HFFc6 (cell line): Measurements from ENCODE around the gene ZNF574. TPM values are rescaled to one million over a fixed set of nuclear protein-coding genes. Genes with fewer than 3 reads are reported as not detected.
A peak's percentile ranks its signal among the peaks of the same experiment; 100 is the strongest.

ENCODE experiments used
- DNase-seq: peaks from one replicate; pipeline ENCODE4 v3.0.0-alpha.2; 2018
- H3K27ac Mint-ChIP-seq: 2 replicates; pipeline ENCODE4 v1.8.0; 2020; ENCODE audit warnings: mild to moderate bottlenecking, mixed read lengths
- H3K27me3 Mint-ChIP-seq: 2 replicates; pipeline ENCODE4 v1.8.0; 2021; ENCODE audit warnings: mild to moderate bottlenecking, moderate library complexity, mixed read lengths; ENCODE audit not compliant: insufficient read depth
- H3K36me3 Mint-ChIP-seq: 2 replicates; pipeline ENCODE4 v1.8.0; 2021; ENCODE audit warnings: low read depth, mixed read lengths
- H3K4me1 Mint-ChIP-seq: 2 replicates; pipeline ENCODE4 v1.8.0; 2020; ENCODE audit warnings: low read depth, mixed read lengths
- H3K4me3 Mint-ChIP-seq: 2 replicates; pipeline ENCODE4 v1.8.0; 2020; ENCODE audit warnings: mild to moderate bottlenecking, moderate library complexity, mixed read lengths
- H3K9me3 Mint-ChIP-seq: 2 replicates; pipeline ENCODE4 v1.8.0; 2020; ENCODE audit warnings: mild to moderate bottlenecking, mixed read lengths
- CTCF ChIP-seq: fragments of 200-600 bp; sonication (generic); IDR thresholded peaks from 2 replicates; pipeline ENCODE4 v1.5.0; 2021; ENCODE audit warnings: antibody characterized with exemption, mild to moderate bottlenecking
- total RNA-seq, 6 experiments: library from RNA; stranded (reverse); fragmentation: NEBNext Ultra II Directional; extraction: Animal tissue kit (Norgen Biotek cat#: 25700); gene quantifications; 2 replicates in 1 of 6; 3 replicates in 5 of 6; pipeline ENCODE4 v1.2.3, GENCODE V29; 2021

ZNF574 gene
- total RNA-seq, 6 experiments from 2014 or later = 14.0 to 16.5 (median 15.1) TPM

- H3K9me3 Mint-ChIP-seq = no peaks in the 10 kb centered on the region
- DNase-seq = peak; percentile 34
- peaks cover 4% of the 10 kb centered on the region; the same call in 1 of the 2 replicates for H3K27me3 Mint-ChIP-seq
- H3K36me3 Mint-ChIP-seq = peaks cover 29% of the 10 kb centered on the region
- peaks cover 66% of the 10 kb centered on the region for H3K4me1 Mint-ChIP-seq
- H3K27ac Mint-ChIP-seq = peak overlapping the region; percentile 96
- TF ChIP-seq CTCF = no peak
- H3K4me3 Mint-ChIP-seq = peak overlapping the region; percentile 83; the same call in 1 of the 2 replicates
These were observed 39.3 kb downstream of the ZNF574 start for GRCh38 chr19:42115219-42115618.

- Mint-ChIP-seq H3K4me1 (peaks cover 68% of the 10 kb centered on the region), H3K36me3 (peaks cover 28% of the 10 kb centered on the region), H3K4me3 (no peak overlapping the region), H3K27ac (peak overlapping the region; percentile 26; the same call in 1 of the 2 replicates), H3K27me3 (peaks cover 4% of the 10 kb centered on the region; the same call in 1 of the 2 replicates), H3K9me3 (no peaks in the 10 kb centered on the region)
- no peak for DNase-seq
- TF ChIP-seq CTCF = no peak
These were observed 39.7 kb downstream of the ZNF574 start for GRCh38 chr19:42115705-42116104.

- H3K4me1 Mint-ChIP-seq = peaks cover 68% of the 10 kb centered on the region
- H3K4me3 Mint-ChIP-seq = no peak overlapping the region
These were observed 40.5 kb downstream of the ZNF574 start for GRCh38 chr19:42116308-42117075.

GRCh38 chr19:42117076-42117475 is 41.1 kb downstream of the ZNF574 start:
- no peak overlapping the region for H3K4me3 Mint-ChIP-seq
- no peaks in the 10 kb centered on the region for H3K9me3 Mint-ChIP-seq
- no peak overlapping the region for H3K27ac Mint-ChIP-seq
- no peak for TF ChIP-seq CTCF
- H3K36me3 Mint-ChIP-seq = peaks cover 23% of the 10 kb centered on the region
- H3K4me1 Mint-ChIP-seq = peaks cover 68% of the 10 kb centered on the region
- DNase-seq = no peak
- no peaks in the 10 kb centered on the region; the same call in 1 of the 2 replicates for H3K27me3 Mint-ChIP-seq

More at GRCh38 chr19:42116308-42117075, 40.5 kb downstream of the ZNF574 start:
- Mint-ChIP-seq H3K36me3 (peaks cover 23% of the 10 kb centered on the region), H3K9me3 (no peaks in the 10 kb centered on the region), H3K27me3 (no peaks in the 10 kb centered on the region; the same call in 1 of the 2 replicates), H3K27ac (peak overlapping the region; percentile 26; the same call in 1 of the 2 replicates)
- TF ChIP-seq CTCF = peak; percentile 52
- DNase-seq = no peak

- Mint-ChIP-seq H3K4me3 (peak overlapping the region; percentile 45; the same call in 1 of the 2 replicates), H3K36me3 (peaks cover 23% of the 10 kb centered on the region), H3K9me3 (no peaks in the 10 kb centered on the region), H3K27me3 (no peaks in the 10 kb centered on the region), H3K27ac (peak overlapping the region; percentile 74), H3K4me1 (peaks cover 56% of the 10 kb centered on the region)
- DNase-seq = no peak
- no peak for TF ChIP-seq CTCF
These were observed 44.5 kb downstream of the ZNF574 start for GRCh38 chr19:42120276-42120980.
